Measurements from ENCODE around the gene SVOPL.

SVOPL gene

DNA sequence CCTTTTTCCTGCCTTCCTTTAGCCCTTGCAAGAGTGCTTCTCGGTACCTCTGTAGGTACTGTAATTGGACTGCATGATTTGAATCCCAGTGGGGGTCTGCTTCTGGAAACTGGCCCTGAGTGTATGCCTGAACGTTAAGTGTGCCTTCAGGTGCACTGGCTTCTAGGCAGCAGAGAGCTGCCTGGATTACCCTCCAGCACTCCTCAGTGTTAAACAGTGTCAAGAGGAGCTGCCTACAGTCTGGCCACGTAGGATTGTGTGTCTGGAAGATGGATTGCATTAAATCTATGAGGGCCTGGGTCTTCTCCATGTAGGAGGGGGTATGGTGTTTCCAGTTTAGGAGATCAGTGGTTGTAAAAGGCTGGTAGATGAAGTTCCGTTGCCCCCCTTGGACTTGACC, 137.4 kb downstream of the SVOPL start:
- no peak for DNase-seq (ENCODE audit: low read depth)

DNA sequence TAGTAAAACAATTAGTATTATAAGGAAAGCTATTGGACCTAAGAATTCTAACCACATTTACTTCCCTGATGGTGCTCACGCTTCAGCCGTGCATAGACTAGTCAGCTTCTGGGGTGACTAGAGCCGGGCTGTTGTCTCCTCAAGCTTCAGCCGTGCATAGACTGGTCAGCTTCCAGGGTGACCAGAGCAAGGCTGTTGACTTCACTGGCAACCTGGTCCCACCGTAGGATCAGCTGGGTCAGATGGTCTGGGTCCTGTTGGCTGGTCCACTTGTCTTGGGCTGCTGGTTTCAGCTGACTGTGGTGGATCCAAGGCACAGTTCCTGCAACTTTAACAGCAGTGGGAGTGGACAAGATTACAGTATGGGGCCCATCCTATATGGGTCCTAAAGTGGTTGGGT, 141.7 kb downstream of the SVOPL start:
- no peak for DNase-seq (ENCODE audit: low read depth)

DNA sequence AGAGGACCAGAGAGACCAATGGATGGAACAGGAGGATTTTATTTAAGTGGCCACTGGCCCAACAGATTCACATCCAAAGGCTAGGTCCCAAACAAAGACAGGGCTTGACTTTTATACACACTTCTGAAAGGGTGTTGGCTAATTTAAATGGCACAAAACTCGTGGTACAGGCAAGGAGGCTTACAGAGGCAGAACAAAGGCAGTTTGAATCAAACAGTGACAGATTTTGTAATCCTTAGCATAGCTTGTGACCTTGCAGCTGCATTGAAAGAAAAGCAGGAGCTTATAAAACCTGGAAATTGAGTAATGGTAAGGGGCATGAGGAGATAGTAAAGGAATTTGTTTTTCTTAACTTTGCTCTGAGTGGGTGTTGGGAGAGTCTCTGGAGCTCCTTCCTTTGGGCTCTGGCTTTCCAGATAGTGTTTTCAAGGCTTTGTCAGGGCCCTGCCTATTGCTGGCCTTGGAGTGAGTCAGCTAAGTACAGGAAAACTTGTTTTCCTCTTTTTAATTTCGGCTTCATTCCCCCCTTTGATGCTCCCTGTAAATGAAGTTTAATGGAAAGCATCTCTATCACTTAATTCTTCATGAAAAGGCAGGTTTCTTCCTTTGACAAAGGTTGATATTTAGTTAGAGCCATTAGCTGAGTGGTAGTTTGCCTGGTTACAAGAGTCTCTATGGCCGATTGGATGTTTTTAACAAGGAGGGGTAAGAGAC, 144.2 kb downstream of the SVOPL start:
- no peak for DNase-seq (ENCODE audit: low read depth)

DNA sequence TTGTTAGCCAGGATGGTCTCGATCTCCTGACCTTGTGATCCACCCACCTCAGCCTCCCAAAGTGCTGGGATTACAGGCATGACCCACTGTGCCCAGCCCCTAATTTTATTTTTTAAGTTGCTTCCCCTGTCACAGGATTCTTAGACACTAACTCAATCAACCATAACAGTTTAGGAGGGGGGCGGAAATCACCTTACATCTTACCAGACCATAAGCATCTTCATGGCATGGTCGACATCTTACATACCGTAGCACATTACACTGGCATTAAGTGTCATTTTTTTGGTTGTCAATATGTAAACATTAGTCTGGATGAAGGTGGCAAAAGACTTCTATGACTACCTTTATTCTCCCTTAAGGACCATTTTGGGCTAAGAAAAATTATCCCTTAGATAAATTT, 145.5 kb downstream of the SVOPL start:
- no peak for DNase-seq (ENCODE audit: low read depth)

DNA sequence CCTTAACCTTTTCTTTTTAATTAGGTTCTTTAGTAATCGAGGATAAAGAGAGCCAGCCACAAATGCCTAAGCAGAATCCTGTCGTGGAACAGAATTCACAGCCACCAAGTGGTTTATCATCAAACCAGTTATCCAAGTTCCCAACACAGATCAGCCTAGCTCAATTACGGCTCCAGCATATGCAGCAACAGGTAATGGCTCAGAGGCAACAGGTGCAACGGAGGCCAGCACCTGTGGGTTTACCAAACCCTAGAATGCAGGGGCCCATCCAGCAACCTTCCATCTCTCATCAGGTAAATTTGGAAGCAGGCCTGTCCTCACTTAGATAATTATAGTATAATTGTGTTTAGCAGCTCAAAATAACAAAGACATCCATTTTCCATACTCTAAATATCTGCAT, 146.5 kb downstream of the SVOPL start:
- DNase-seq (ENCODE audit: low read depth) = no peak

DNA sequence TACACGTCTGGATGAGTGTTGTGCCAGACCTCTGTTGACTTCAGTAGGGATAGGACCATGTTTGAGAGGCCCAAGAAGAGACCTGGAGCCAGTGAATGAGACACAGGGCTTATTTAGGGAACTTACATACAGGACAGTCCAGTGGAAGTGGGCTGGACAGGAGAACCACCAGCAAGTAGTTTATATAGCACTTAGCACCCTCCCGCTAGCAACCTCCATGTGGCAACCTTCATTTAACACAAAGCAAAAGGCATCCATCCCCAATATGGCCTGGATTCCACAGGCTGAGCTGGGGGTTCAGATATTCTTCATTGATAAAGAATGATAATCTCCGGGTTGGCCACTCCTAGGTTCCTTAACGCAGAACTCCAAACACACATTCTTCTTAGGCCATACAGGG, 147.4 kb downstream of the SVOPL start:
- no peak for DNase-seq (ENCODE audit: low read depth)

DNA sequence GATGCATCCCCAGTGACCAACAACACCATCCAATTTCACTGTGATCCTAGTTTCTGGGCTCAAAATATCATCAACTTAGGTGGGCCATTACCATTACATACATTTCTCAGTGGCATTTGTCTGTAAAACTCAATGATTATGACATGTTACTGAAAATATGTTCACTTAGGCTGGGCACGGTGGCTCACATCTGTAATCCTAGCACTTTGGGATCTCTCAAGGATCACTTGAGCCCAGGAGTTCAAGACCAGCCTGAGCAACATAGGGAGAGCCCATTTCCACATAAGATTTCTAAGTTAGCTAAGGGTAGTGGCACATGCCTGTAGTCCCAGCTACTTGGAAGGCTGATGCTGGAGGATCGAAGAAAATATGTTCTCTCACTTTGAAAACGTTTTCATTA, 150.1 kb downstream of the SVOPL start:
- DNase-seq (ENCODE audit: low read depth) = no peak

DNA sequence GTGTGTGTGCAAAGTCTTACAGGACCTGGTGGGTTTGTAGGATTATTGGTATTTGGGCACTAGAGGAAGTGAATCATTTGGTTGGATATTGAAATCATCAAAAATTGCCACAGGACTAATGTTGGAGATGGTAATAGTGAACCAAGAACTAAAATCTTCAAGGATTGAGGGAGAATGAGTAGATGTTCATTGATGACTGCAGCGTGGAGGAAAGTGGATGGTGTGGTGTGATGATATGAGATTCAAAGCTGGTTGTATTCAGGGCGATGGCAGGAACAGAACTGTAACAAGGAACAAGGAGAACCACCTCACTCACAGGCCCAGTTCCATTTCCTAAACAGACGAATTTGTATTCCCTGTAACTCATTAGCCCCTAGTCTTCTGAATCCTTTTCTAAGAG, 150.8 kb downstream of the SVOPL start:
- DNase-seq (ENCODE audit: low read depth) = no peak

DNA sequence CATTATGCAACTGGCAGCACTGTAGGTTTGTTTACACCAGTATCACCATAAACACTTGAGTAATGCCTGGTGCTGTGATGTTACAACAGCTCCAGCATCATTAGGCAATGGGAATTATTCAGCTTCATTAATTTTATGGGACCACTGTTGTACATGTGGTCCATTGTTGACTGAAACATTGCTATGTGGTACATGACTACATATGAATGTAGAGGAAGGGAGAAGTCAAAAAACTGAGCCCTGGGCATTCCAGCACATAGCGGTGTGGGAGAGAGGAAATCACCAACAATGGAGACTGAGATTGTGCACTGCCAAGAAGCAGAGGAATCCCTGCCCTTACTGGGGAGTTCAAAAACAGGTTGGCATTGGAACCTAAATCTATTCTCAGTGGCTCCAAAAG, 152.1 kb downstream of the SVOPL start:
- no peak for DNase-seq (ENCODE audit: low read depth)

DNA sequence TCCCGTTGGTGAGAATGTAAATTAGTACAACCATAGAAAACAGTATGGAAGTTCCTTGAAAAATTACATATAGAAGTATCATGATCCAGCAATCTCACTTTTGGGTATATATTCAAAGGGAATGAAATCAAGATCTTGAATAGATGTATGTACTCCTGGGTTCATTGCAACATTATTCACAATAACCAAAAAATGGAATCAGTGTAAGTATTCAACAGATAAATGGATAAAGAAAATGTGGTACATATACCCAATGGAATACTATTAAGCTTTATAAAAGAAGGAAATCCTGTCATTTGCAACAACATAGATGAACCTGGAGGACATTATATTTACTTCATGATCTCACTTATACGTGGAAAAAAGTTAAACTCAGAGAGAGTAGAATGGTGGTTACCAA, 154.3 kb downstream of the SVOPL start:
- no peak for DNase-seq (ENCODE audit: low read depth)

DNA sequence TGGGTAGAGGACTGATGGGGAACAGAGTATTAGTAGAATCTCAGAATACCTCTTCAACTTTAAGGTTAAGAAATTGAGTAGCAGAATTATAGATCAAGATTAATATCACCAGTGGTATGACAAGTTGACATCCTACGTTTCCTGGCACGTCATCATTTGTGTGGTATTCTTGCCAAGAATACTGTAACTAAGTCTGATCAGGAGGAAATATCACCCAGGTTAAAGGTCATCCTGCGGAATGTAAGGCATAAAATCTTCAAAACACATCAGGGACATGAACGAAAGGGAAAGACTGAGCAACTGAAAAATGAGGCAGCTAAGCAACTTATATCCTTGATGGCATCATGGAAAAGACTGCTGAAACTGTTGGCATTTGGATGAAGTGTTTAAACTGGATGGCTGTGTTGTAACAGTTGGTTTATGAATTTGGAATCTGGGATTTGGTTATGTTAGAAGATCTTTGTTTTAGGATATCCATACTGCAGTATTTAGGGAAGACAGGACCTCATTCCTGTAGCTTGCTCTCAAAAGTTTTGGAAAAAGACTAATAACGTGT, 155.0 kb downstream of the SVOPL start:
- no peak for DNase-seq (ENCODE audit: low read depth)

DNA sequence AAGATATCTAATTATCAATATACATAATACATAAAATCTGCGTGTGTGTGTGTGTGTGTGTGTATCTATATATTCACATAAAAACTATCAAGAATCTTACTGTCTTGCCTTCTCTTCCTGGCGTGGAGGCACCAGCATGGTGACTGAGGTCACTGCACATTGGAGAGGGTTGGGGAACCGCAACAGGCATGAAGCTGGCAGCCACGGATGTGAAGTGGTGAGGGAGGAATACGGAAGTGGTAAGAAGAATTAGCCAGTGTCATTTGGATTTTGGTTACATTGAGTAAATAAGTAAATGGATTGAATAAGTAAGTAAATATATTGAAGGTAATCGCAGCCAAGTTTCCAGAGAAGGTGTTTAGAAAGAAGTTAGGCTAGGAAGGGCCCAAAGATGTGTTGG, 156.0 kb downstream of the SVOPL start:
- DNase-seq (ENCODE audit: low read depth) = no peak

All from HS-5 (cell line).